H1 (cell line): ENCODE measurements around the gene PNPLA8. TPM values are rescaled to one million over a fixed set of nuclear protein-coding genes. Genes with fewer than 3 reads are reported as not detected.

Experiments
- CTCF ChIA-PET: fragments of 300-600 bp; sonication (Branson Sonifier 250); formaldehyde crosslinking; loops from one replicate; lab custom pipeline; 2021; ENCODE audit not compliant: partially characterized antibody; lab: Charles Lee
- POLR2A ChIA-PET: fragments of 300-600 bp; sonication (Branson Sonifier 250); formaldehyde crosslinking; loops from one replicate; lab custom pipeline; 2021; ENCODE audit warnings: inconsistent platforms; ENCODE audit not compliant: partially characterized antibody; lab: Charles Lee
- DNase-seq, 2 experiments: peaks; one replicate each; pipeline versions ENCODE4 v3.0.0 to v3.0.0-alpha.2; 2010 to 2022; ENCODE audit warnings: low spot score in 2 of 2, low read depth in 1 of 2, mixed read lengths in 1 of 2
- FAIRE-seq: peaks from 2 replicates; lab custom pipeline; 2011; peaks lifted over from hg19 to GRCh38; lab: Jason Lieb, UNC
- H2AFZ ChIP-seq: 2 replicates; pipeline ENCODE4 v1.8.1; 2012; ENCODE audit warnings: low read length, inconsistent platforms
- H2AK5ac ChIP-seq: 2 replicates; pipeline ENCODE4 v1.6.1; 2013; ENCODE audit warnings: low read depth, low read length
- H2BK120ac ChIP-seq: replicated peaks from 2 replicates; pipeline ENCODE3; 2013; ENCODE audit warnings: low read depth, low read length, inconsistent platforms
- H2BK12ac ChIP-seq: 2 replicates; pipeline ENCODE4 v1.6.1; 2013; ENCODE audit warnings: low read depth, low read length
- H2BK15ac ChIP-seq: 2 replicates; pipeline ENCODE4 v1.6.1; 2013; ENCODE audit warnings: low read length
- H2BK20ac ChIP-seq: 2 replicates; pipeline ENCODE4 v1.6.1; 2013; ENCODE audit warnings: low read length
- H2BK5ac ChIP-seq: 2 replicates; pipeline ENCODE4 v1.6.1; 2013; ENCODE audit warnings: low read depth, low read length
- H3K14ac ChIP-seq: 2 replicates; pipeline ENCODE4 v1.6.1; 2013; ENCODE audit warnings: inconsistent platforms; ENCODE audit not compliant: insufficient read length
- H3K18ac ChIP-seq: 2 replicates; pipeline ENCODE4 v1.6.1; 2013; ENCODE audit warnings: low read length; ENCODE audit errors: extremely low read depth
- H3K23ac ChIP-seq: 2 replicates; pipeline ENCODE4 v1.6.1; 2013; ENCODE audit warnings: inconsistent platforms; ENCODE audit not compliant: insufficient read length
- H3K23me2 ChIP-seq: 2 replicates; pipeline ENCODE4 v1.6.1; 2013; ENCODE audit warnings: low read depth, low read length
- H3K27ac ChIP-seq: 2 replicates; pipeline ENCODE4 v1.6.1; 2011; ENCODE audit warnings: low read depth, low read length, inconsistent platforms
- H3K27me3 ChIP-seq, 4 experiments: replicated peaks in 1 of 4; 1 replicate in 1 of 4; 2 replicates in 3 of 4; pipeline versions ENCODE4 v1.6.1 to v1.8.1; 2011 to 2013; ENCODE audit warnings: low read length in 3 of 4, mild to moderate bottlenecking in 3 of 4, inconsistent platforms in 2 of 4, mixed read lengths in 2 of 4, moderate library complexity in 1 of 4; ENCODE audit not compliant: control insufficient read depth in 3 of 4, insufficient read depth in 3 of 4; ENCODE audit errors: extremely low read depth in 1 of 4
- H3K36me3 ChIP-seq, 4 experiments: 2 replicates each; pipeline versions ENCODE4 v1.6.1 to v1.8.1; 2011 to 2013; ENCODE audit warnings: mild to moderate bottlenecking in 4 of 4, low read length in 3 of 4, moderate library complexity in 2 of 4, control low read depth in 1 of 4, inconsistent platforms in 1 of 4; ENCODE audit not compliant: insufficient read depth in 4 of 4, control insufficient read depth in 2 of 4
- H3K4ac ChIP-seq: replicated peaks from 2 replicates; pipeline ENCODE3; 2013; ENCODE audit warnings: low read length, low read depth, mixed read lengths, inconsistent platforms; ENCODE audit not compliant: insufficient read length
- H3K4me1 ChIP-seq, 4 experiments: replicated peaks in 1 of 4; 1 replicate in 1 of 4; 2 replicates in 3 of 4; pipeline versions ENCODE4 v1.6.1 to v1.8.1; 2011 to 2013; ENCODE audit warnings: low read length in 3 of 4, inconsistent platforms in 2 of 4, mixed read lengths in 1 of 4; ENCODE audit not compliant: insufficient read depth in 4 of 4, control insufficient read depth in 3 of 4
- H3K4me2 ChIP-seq, 2 experiments: 2 replicates each; pipeline versions ENCODE4 v1.6.1 to v1.8.1; 2011 to 2013; ENCODE audit warnings: low read depth in 2 of 2, low read length in 2 of 2, control low read depth in 1 of 2, inconsistent platforms in 1 of 2, mild to moderate bottlenecking in 1 of 2; ENCODE audit not compliant: insufficient read depth in 1 of 2
- H3K4me3 ChIP-seq, 4 experiments: fragments of 200-600, 300-600 bp in 1 of 4; sonication (generic), shearing (Covaris generic), sonication (Bioruptor Twin) in 1 of 4; 2 replicates each; pipeline versions ENCODE4 v1.5.1 to v1.8.1; 2011 to 2016; ENCODE audit warnings: low read length in 4 of 4, low read depth in 3 of 4, control low read depth in 2 of 4, inconsistent platforms in 2 of 4, mild to moderate bottlenecking in 2 of 4, mixed read lengths in 1 of 4, moderate library complexity in 1 of 4; ENCODE audit not compliant: insufficient read depth in 2 of 4; ENCODE audit errors: extremely low read depth in 1 of 4
- H3K56ac ChIP-seq: replicated peaks from 2 replicates; pipeline ENCODE3; 2013; ENCODE audit warnings: low read depth, mild to moderate bottlenecking, mixed read lengths, low read length, inconsistent platforms; ENCODE audit not compliant: insufficient read length
- H3K79me1 ChIP-seq: 2 replicates; pipeline ENCODE4 v1.6.1; 2013; ENCODE audit warnings: low read depth, low read length, control low read depth
- H3K79me2 ChIP-seq, 2 experiments: 2 replicates each; pipeline versions ENCODE4 v1.6.1 to v1.8.1; 2012 to 2013; ENCODE audit warnings: low read length in 2 of 2, mild to moderate bottlenecking in 2 of 2, inconsistent platforms in 1 of 2; ENCODE audit not compliant: insufficient read depth in 2 of 2, control insufficient read depth in 1 of 2
- H3K9ac ChIP-seq, 4 experiments: replicated peaks in 1 of 4; 1 replicate in 1 of 4; 2 replicates in 3 of 4; pipeline versions ENCODE4 v1.6.1 to v1.8.1; 2011 to 2013; ENCODE audit warnings: low read depth in 3 of 4, low read length in 3 of 4, control low read depth in 2 of 4, mild to moderate bottlenecking in 2 of 4, moderate library complexity in 2 of 4, inconsistent platforms in 1 of 4; ENCODE audit errors: extremely low read depth in 1 of 4
- H3K9me3 ChIP-seq, 2 experiments: 2 replicates each; pipeline versions ENCODE4 v1.6.1 to v1.8.1; 2012 to 2013; ENCODE audit warnings: mild to moderate bottlenecking in 2 of 2, moderate library complexity in 2 of 2, control low read depth in 1 of 2, inconsistent platforms in 1 of 2, low read depth in 1 of 2, low read length in 1 of 2, mixed read lengths in 1 of 2; ENCODE audit not compliant: insufficient read depth in 2 of 2
- H4K20me1 ChIP-seq, 2 experiments: replicated peaks in 1 of 2; 2 replicates each; pipeline versions ENCODE3 to v1.8.1; 2011 to 2013; ENCODE audit warnings: inconsistent platforms in 2 of 2, low read length in 2 of 2, mild to moderate bottlenecking in 1 of 2; ENCODE audit not compliant: insufficient read depth in 2 of 2, control insufficient read depth in 1 of 2
- H4K5ac ChIP-seq: 2 replicates; pipeline ENCODE4 v1.6.1; 2013; ENCODE audit warnings: low read length, low read depth, mixed read lengths, inconsistent platforms; ENCODE audit not compliant: insufficient read length
- H4K8ac ChIP-seq: 2 replicates; pipeline ENCODE4 v1.8.0; 2013; ENCODE audit warnings: mild to moderate bottlenecking, moderate library complexity, low read length, inconsistent platforms; ENCODE audit not compliant: insufficient read depth; ENCODE audit errors: extremely low read depth
- H4K91ac ChIP-seq: replicated peaks from 2 replicates; pipeline ENCODE3; 2013; ENCODE audit warnings: low read length, mixed read lengths, inconsistent platforms; ENCODE audit not compliant: insufficient read length
- ASH2L ChIP-seq: fragments of 200-600, 300-600 bp; sonication (generic); IDR thresholded peaks from one replicate; pipeline ENCODE4 v1.7.1; 2017; ENCODE audit warnings: low read length
- BRCA1 ChIP-seq: IDR thresholded peaks from 2 replicates; pipeline ENCODE4 v1.6.1; 2012; ENCODE audit warnings: low read depth, low read length, improper control_type of control experiment
- CBX5 ChIP-seq: fragments of 300-800, 300-1000 bp; sonication (generic); IDR thresholded peaks from 2 replicates; pipeline ENCODE4 v1.7.1; 2016; ENCODE audit warnings: antibody characterized with exemption, low read length, low read depth
- CHD1 ChIP-seq: IDR thresholded peaks from 2 replicates; pipeline ENCODE4 v1.6.1; 2012; ENCODE audit warnings: low read depth, low read length, improper control_type of control experiment
- EP300 ChIP-seq, 2 experiments: IDR thresholded peaks; 1 replicate in 1 of 2; 2 replicates in 1 of 2; pipeline ENCODE4 v1.6.1; 2011 to 2012; ENCODE audit warnings: low read depth in 2 of 2, low read length in 2 of 2, mild to moderate bottlenecking in 2 of 2, borderline replicate concordance in 1 of 2, inconsistent platforms in 1 of 2, moderate library complexity in 1 of 2
- JUN ChIP-seq: IDR thresholded peaks from 2 replicates; pipeline ENCODE4 v1.6.1; 2011; ENCODE audit warnings: low read depth, mild to moderate bottlenecking, improper control_type of control experiment, low read length
- POLR2A ChIP-seq, 2 experiments: IDR thresholded peaks; 1 replicate in 1 of 2; 2 replicates in 1 of 2; pipeline ENCODE4 v1.6.1; 2011; ENCODE audit warnings: low read depth in 2 of 2, low read length in 2 of 2, mild to moderate bottlenecking in 2 of 2; ENCODE audit errors: control extremely low read depth in 1 of 2
- POU5F1 ChIP-seq: IDR thresholded peaks from 2 replicates; pipeline ENCODE4 v1.6.1; 2011; ENCODE audit warnings: low read depth, mild to moderate bottlenecking, low read length, moderate library complexity
- RAD21 ChIP-seq, 2 experiments: IDR thresholded peaks in 1 of 2; conservative IDR thresholded peaks in 1 of 2; 2 replicates each; pipeline ENCODE4 v1.6.1; 2011; ENCODE audit warnings: low read depth in 2 of 2, low read length in 2 of 2, improper control_type of control experiment in 1 of 2, inconsistent platforms in 1 of 2, mild to moderate bottlenecking in 1 of 2, moderate library complexity in 1 of 2
- SIRT6 ChIP-seq: IDR thresholded peaks from one replicate; pipeline ENCODE4 v1.7.1; 2012; ENCODE audit warnings: low read length, inconsistent platforms
- SP1 ChIP-seq: IDR thresholded peaks from 2 replicates; pipeline ENCODE4 v1.6.1; 2011; ENCODE audit warnings: low read depth, low read length
- SP2 ChIP-seq: IDR thresholded peaks from 2 replicates; pipeline ENCODE4 v1.6.1; 2012; ENCODE audit warnings: mild to moderate bottlenecking, low read length, inconsistent platforms
- SUZ12 ChIP-seq: fragments of 200-600 bp; sonication (generic); IDR thresholded peaks from 2 replicates; pipeline ENCODE4 v1.6.1; 2012; ENCODE audit warnings: mild to moderate bottlenecking, inconsistent platforms, low read length, moderate library complexity, mixed read lengths
- YY1 ChIP-seq: IDR thresholded peaks from 2 replicates; pipeline ENCODE4 v1.6.1; 2011; ENCODE audit warnings: low read depth, mild to moderate bottlenecking, low read length
- WGBS, 2 experiments: shearing (Covaris generic) in 1 of 2; methylation state at CpG; one replicate each; pipeline versions ENCODE4 v1.1.6 to v1.1.7; 2013 to 2015; ENCODE audit warnings: low lambda C conversion rate in 2 of 2, mixed read lengths in 2 of 2, inconsistent platforms in 1 of 2, low coverage in 1 of 2, missing lambda C conversion rate in 1 of 2; ENCODE audit not compliant: insufficient replicate concordance in 2 of 2, insufficient coverage in 1 of 2, insufficient read length in 1 of 2; ENCODE audit errors: extremely low coverage in 1 of 2, missing lambda C conversion rate in 1 of 2; 5-methylcytosine and 5-hydroxymethylcytosine counted together
- polyA plus RNA-seq, 7 experiments: library from polyadenylated mRNA; depleted of rRNA in 3 of 7; stranded (reverse) in 5 of 7; unstranded in 2 of 7; fragments of >200 nt in 5 of 7; fragments of 200-250 nt in 2 of 7; gene quantifications; 1 replicate in 5 of 7; 2 replicates in 1 of 7; 4 replicates in 1 of 7; pipeline versions ENCODE4 v1.2.1 to v1.2.3, GENCODE V29; 2011 to 2013; ENCODE audit warnings: missing spikeins in 2 of 7, mixed read lengths in 2 of 7
- total RNA-seq: library from RNA; stranded (reverse); fragmentation: NEBNext Ultra II Directional; extraction: Animal tissue kit (Norgen Biotek cat#: 25700); gene quantifications from 2 replicates; pipeline ENCODE4 v1.2.1, GENCODE V29; 2021
- TF ChIP-seq, protein P1 (sequence below): IDR thresholded peaks from 2 replicates; pipeline ENCODE4 v1.6.1; 2012; ENCODE audit warnings: inconsistent platforms

The PNPLA8 gene
- total and polyA plus RNA-seq, 2 of the 8 experiments (the other 6 are each of a cell fraction or from before 2014, with no cell fraction given), result 3.8 to 11.2 TPM

DNA sequence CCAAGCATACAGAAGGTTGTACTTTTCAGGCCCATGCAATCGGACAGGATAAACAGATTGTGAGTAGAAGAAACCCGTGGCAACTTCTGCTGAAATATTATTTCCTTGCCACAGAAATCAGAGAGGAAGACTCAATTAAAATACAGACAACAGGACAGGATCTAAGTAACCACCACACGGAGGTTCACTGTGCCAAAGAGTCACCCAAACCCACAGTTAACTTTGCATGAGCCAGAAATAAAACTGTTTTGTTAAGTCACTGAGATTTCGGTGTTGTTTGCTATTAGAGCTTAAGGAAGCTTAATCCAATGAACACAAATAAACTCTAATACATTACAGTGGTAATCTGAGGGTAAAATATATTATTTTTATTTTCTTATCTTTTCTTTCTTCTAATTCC lies 14.0 kb downstream of the PNPLA8 start:
- no peak overlapping the region for H2BK20ac ChIP-seq
- H3K56ac ChIP-seq, result no peak overlapping the region
- no peak overlapping the region for H2BK120ac ChIP-seq
- no peak for FAIRE-seq
- H3K4me3 ChIP-seq, result no peak overlapping the region
- H3K18ac ChIP-seq, result no peak overlapping the region
- H3K9ac ChIP-seq, result no peak overlapping the region
- H4K8ac ChIP-seq, result no peak overlapping the region
- DNase-seq, result no peak
- no peak overlapping the region for H3K14ac ChIP-seq
- H2BK5ac ChIP-seq, result no peak overlapping the region
- H3K79me1 ChIP-seq, result no peaks in the 10 kb centered on the region
- H3K79me2 ChIP-seq, result peaks cover 0 to 4% of the 10 kb centered on the region in 2 experiments; a peak in 2 of 4 replicates
- H3K36me3 ChIP-seq, result peaks cover 0 to 47% (median 4%) of the 10 kb centered on the region in 4 experiments; a peak in 4 of 8 replicates
- H2AK5ac ChIP-seq, result no peak overlapping the region
- no peak overlapping the region for H3K4ac ChIP-seq
- no peaks in the 10 kb centered on the region for H3K9me3 ChIP-seq
- H3K23ac ChIP-seq, result no peak overlapping the region
- H2AFZ ChIP-seq, result no peak overlapping the region
- ChIA-PET POLR2A (no interaction called here), CTCF (interaction anchor here (0.7 to 1.4 kb wide), 2 partner anchors 15 to 331 kb away, joined by 3 to 6 read pairs; no protein-coding TSS in a partner anchor)
- no peaks in the 10 kb centered on the region for H3K27me3 ChIP-seq
- H3K4me1 ChIP-seq, result no peaks in the 10 kb centered on the region
- WGBS, 2 experiments, result 93% methylated on average over 4 of the region's 4 CpGs; no CpG with 5 or more reads in 1 of the 2 experiments
- H2BK15ac ChIP-seq, result no peak overlapping the region
- H3K23me2 ChIP-seq, result no peaks in the 10 kb centered on the region
- no peak overlapping the region for H4K91ac ChIP-seq
- H2BK12ac ChIP-seq, result no peak overlapping the region
- H3K4me2 ChIP-seq, result no peak overlapping the region
- peaks cover 0 to 1% of the 10 kb centered on the region in 2 experiments for H4K20me1 ChIP-seq
- H4K5ac ChIP-seq, result no peak overlapping the region
- no peak overlapping the region for H3K27ac ChIP-seq
- TF ChIP-seq SIRT6, result no peak
- TF ChIP-seq SUZ12, result no peak
- TF ChIP-seq JUN, result no peak
- no peak for TF ChIP-seq BRCA1
- TF ChIP-seq CBX5, result no peak
- TF ChIP-seq YY1, result no peak
- no peak for TF ChIP-seq CHD1
- no peak for TF ChIP-seq ASH2L
- TF ChIP-seq EP300 (IDR thresholded peaks at IDR 0.05; ENCODE audit: borderline replicate concordance in 1 of 2, low read depth in 2 of 2, low read length in 2 of 2), result no peak
- TF ChIP-seq, protein P1, sequence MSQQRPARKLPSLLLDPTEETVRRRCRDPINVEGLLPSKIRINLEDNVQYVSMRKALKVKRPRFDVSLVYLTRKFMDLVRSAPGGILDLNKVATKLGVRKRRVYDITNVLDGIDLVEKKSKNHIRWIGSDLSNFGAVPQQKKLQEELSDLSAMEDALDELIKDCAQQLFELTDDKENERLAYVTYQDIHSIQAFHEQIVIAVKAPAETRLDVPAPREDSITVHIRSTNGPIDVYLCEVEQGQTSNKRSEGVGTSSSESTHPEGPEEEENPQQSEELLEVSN, result no peak
- TF ChIP-seq POU5F1, result no peak
- no peak for TF ChIP-seq SP1
- no peak for TF ChIP-seq RAD21 (IDR thresholded peaks at IDR 0.05 in 1 of 2, conservative IDR thresholded peaks at IDR 0.05 in 1 of 2; ENCODE audit: low read depth in 2 of 2, low read length in 2 of 2)
- TF ChIP-seq POLR2A (IDR thresholded peaks at IDR 0.05; ENCODE audit: control extremely low read depth in 1 of 2, low read depth in 2 of 2, low read length in 2 of 2), result no peak
- TF ChIP-seq SP2, result no peak
